A549 (cell line): Measurements from ENCODE around the gene EDA. TPM values are rescaled to one million over a fixed set of nuclear protein-coding genes. Genes with fewer than 3 reads are reported as not detected.

Source experiments
- ATAC-seq, 2 experiments: fragments of 200-7000 bp in 1 of 2; fragments of >200 bp in 1 of 2; cut with Nextera tagmentation in 1 of 2; cut with Tn5 transposase in 1 of 2; 3 replicates each; pipeline versions ENCODE4 v1.8.0 to v1.9.1; 2018 to 2020; ENCODE audit warnings: mild to moderate bottlenecking in 1 of 2, moderate library complexity in 1 of 2
- CTCF ChIA-PET: fragments of 300-600 bp; sonication (Branson Sonifier 250); formaldehyde crosslinking; extraction: SDS; loops from one replicate; lab custom pipeline; 2021; ENCODE audit warnings: antibody characterized with exemption, inconsistent platforms; lab: Yijun Ruan, JAX
- POLR2A ChIA-PET: fragments of 350-600 bp; formaldehyde crosslinking; extraction: SDS; loops from one replicate; lab custom pipeline; 2021; ENCODE audit warnings: antibody characterized with exemption, inconsistent platforms; lab: Yijun Ruan, JAX
- DNase-seq, 2 experiments: peaks; one replicate each; pipeline versions ENCODE4 v3.0.0 to v3.0.0-alpha.2; 2011 to 2016; ENCODE audit warnings: low read depth in 1 of 2, low spot score in 1 of 2
- FAIRE-seq: peaks from 2 replicates; lab custom pipeline; 2011; peaks lifted over from hg19 to GRCh38; lab: Jason Lieb, UNC
- H3K27ac ChIP-seq, 2 experiments: fragments of >200 bp; sonication (Bioruptor Twin); formaldehyde crosslinking; 3 replicates each; pipeline ENCODE4 v1.5.1; 2016 to 2017
- H3K4me1 ChIP-seq: fragments of >200 bp; sonication (Bioruptor Twin); formaldehyde crosslinking; 3 replicates; pipeline ENCODE4 v1.6.1; 2016
- H3K4me2 ChIP-seq: fragments of >200 bp; sonication (Bioruptor Twin); formaldehyde crosslinking; 3 replicates; pipeline ENCODE4 v1.6.1; 2016
- H3K4me3 ChIP-seq: fragments of >200 bp; sonication (Bioruptor Twin); formaldehyde crosslinking; 3 replicates; pipeline ENCODE4 v1.5.1; 2016
- H3K9me3 ChIP-seq: fragments of >200 bp; sonication (Bioruptor Twin); formaldehyde crosslinking; 3 replicates; pipeline ENCODE4 v1.6.1; 2016
- CBX2 ChIP-seq: fragments of 200-600 bp; sonication (generic); IDR thresholded peaks from 2 replicates; pipeline ENCODE4 v1.6.1; 2016; ENCODE audit warnings: low read depth, mild to moderate bottlenecking, borderline replicate concordance
- CEBPB ChIP-seq, 2 experiments: fragments of >200 bp in 1 of 2; sonication (Bioruptor Twin) in 1 of 2; formaldehyde crosslinking in 1 of 2; IDR thresholded peaks; 2 replicates each; pipeline ENCODE4 v1.6.1; 2012 to 2016
- CHD2 ChIP-seq: fragments of 150-350 bp; IDR thresholded peaks from 2 replicates; pipeline ENCODE4 v1.6.1; 2014; ENCODE audit warnings: low read length; ENCODE audit not compliant: partially characterized antibody
- CHD4 ChIP-seq: fragments of 200-600 bp; sonication (generic); IDR thresholded peaks from 2 replicates; pipeline ENCODE4 v1.6.1; 2016; ENCODE audit warnings: antibody characterized with exemption, mild to moderate bottlenecking, borderline replicate concordance
- EHMT2 ChIP-seq: fragments of 200-600 bp; sonication (generic); IDR thresholded peaks from 2 replicates; pipeline ENCODE4 v1.6.1; 2016; ENCODE audit warnings: antibody characterized with exemption, low read depth, mild to moderate bottlenecking, moderate library complexity
- ELK1 ChIP-seq: fragments of 150-350 bp; IDR thresholded peaks from 2 replicates; pipeline ENCODE4 v1.6.1; 2014; ENCODE audit warnings: low read depth, mild to moderate bottlenecking, low read length
- ESRRA ChIP-seq: fragments of 150-350 bp; IDR thresholded peaks from 2 replicates; pipeline ENCODE4 v1.6.1; 2014; ENCODE audit warnings: mild to moderate bottlenecking, low read length, borderline replicate concordance
- FOSL2 ChIP-seq, 2 experiments: fragments of 450-650 bp in 1 of 2; fragments of >200 bp in 1 of 2; sonication (Bioruptor Twin) in 1 of 2; formaldehyde crosslinking; IDR thresholded peaks; 2 replicates each; pipeline versions ENCODE4 v1.5.0 to v1.6.1; 2016 to 2020; ENCODE audit warnings: mild to moderate bottlenecking in 1 of 2, moderate library complexity in 1 of 2
- FOXS1 ChIP-seq: fragments of 250-450 bp; sonication (Bioruptor Pico); IDR thresholded peaks from 2 replicates; pipeline ENCODE4 v1.5.0; 2020; ENCODE audit warnings: mild to moderate bottlenecking, moderate library complexity
- GATA3 ChIP-seq: IDR thresholded peaks from 2 replicates; pipeline ENCODE4 v1.6.1; 2012; ENCODE audit warnings: borderline replicate concordance
- HEYL ChIP-seq: fragments of 250-450 bp; sonication (Bioruptor Pico); IDR thresholded peaks from 2 replicates; pipeline ENCODE4 v1.8.0; 2021; ENCODE audit warnings: mild to moderate bottlenecking, moderate library complexity
- HMGXB4 ChIP-seq: fragments of 250-450 bp; sonication (Bioruptor Pico); IDR thresholded peaks from 2 replicates; pipeline ENCODE4 v1.5.0; 2021; ENCODE audit warnings: mild to moderate bottlenecking, moderate library complexity, borderline replicate concordance
- HOXA7 ChIP-seq: fragments of 250-450 bp; sonication (Bioruptor Pico); IDR thresholded peaks from 2 replicates; pipeline ENCODE4 v1.5.0; 2020; ENCODE audit warnings: mild to moderate bottlenecking, moderate library complexity
- JUN ChIP-seq, 2 experiments: fragments of >200 bp; sonication (Bioruptor Twin); formaldehyde crosslinking; IDR thresholded peaks; 2 replicates in 1 of 2; 3 replicates in 1 of 2; pipeline ENCODE4 v1.6.1; 2016 to 2017
- MAFK ChIP-seq: fragments of 450-650 bp; IDR thresholded peaks from 2 replicates; pipeline ENCODE4 v1.6.1; 2014; ENCODE audit not compliant: partially characterized antibody
- MAX ChIP-seq: IDR thresholded peaks from 2 replicates; pipeline ENCODE4 v1.6.1; 2012
- NPAS2 ChIP-seq: fragments of 250-450 bp; sonication (Bioruptor Pico); IDR thresholded peaks from 2 replicates; pipeline ENCODE4 v1.8.0; 2022; ENCODE audit warnings: mild to moderate bottlenecking, moderate library complexity, borderline replicate concordance
- PHF8 ChIP-seq: fragments of 200-600 bp; sonication (generic); IDR thresholded peaks from 2 replicates; pipeline ENCODE4 v1.6.1; 2016; ENCODE audit warnings: low read depth, mild to moderate bottlenecking, antibody characterized with exemption, moderate library complexity, borderline replicate concordance
- POLR2AphosphoS2 ChIP-seq: conservative IDR thresholded peaks from 2 replicates; pipeline ENCODE4 v1.6.1; 2012; ENCODE audit warnings: low read length, improper control_type of control experiment, inconsistent platforms
- RNF2 ChIP-seq: fragments of 200-600 bp; sonication (generic); IDR thresholded peaks from 2 replicates; pipeline ENCODE4 v1.6.1; 2016; ENCODE audit warnings: low read depth, mild to moderate bottlenecking, antibody characterized with exemption, moderate library complexity, borderline replicate concordance
- ZFP36 ChIP-seq: fragments of 450-650 bp; IDR thresholded peaks from 2 replicates; pipeline ENCODE4 v1.6.1; 2014; ENCODE audit warnings: borderline replicate concordance; ENCODE audit not compliant: partially characterized antibody
- ZNF302 ChIP-seq: fragments of 250-450 bp; sonication (Bioruptor Pico); IDR thresholded peaks from 2 replicates; pipeline ENCODE4 v1.9.0; 2021; ENCODE audit warnings: inconsistent platforms, mild to moderate bottlenecking, moderate library complexity
- WGBS: methylation state at CpG from one replicate; pipeline ENCODE4 v1.1.6; 2017; ENCODE audit errors: missing lambda C conversion rate; 5-methylcytosine and 5-hydroxymethylcytosine counted together
- polyA plus RNA-seq, 4 experiments: library from polyadenylated mRNA; depleted of rRNA in 3 of 4; stranded (reverse); fragments of >200 nt; fragmentation: RNase III in 1 of 4; extraction: RNeasy Plus Mini Kit Qiagen cat#74134 plus additional on column Dnase treatment in 1 of 4; gene quantifications; 2 replicates in 3 of 4; 3 replicates in 1 of 4; pipeline ENCODE4 v1.2.3, GENCODE V29; 2011 to 2017
- TF ChIP-seq, protein P1 (sequence below): IDR thresholded peaks from 2 replicates; pipeline ENCODE4 v1.6.1; 2012; ENCODE audit warnings: low read depth, borderline replicate concordance
- TF ChIP-seq, protein P2 (sequence below): fragments of >200 bp; sonication (Bioruptor Twin); formaldehyde crosslinking; IDR thresholded peaks from 3 replicates; pipeline ENCODE4 v1.6.1; 2016
- TF ChIP-seq, protein P3 (sequence below): IDR thresholded peaks from 2 replicates; pipeline ENCODE4 v1.6.1; 2012

The EDA gene
- polyA plus RNA-seq, 2 of the 4 experiments (the other 2 are of a cell fraction): 0.25 to 0.26 TPM

- no peak for DNase-seq
- Histone ChIP-seq H3K9me3 (no peaks in the 10 kb centered on the region), H3K27ac (no peak overlapping the region), H3K4me1 (no peaks in the 10 kb centered on the region), H3K4me2 (no peak overlapping the region), H3K4me3 (no peak overlapping the region)
- TF ChIP-seq ESRRA: no peak
- TF ChIP-seq, protein P1, sequence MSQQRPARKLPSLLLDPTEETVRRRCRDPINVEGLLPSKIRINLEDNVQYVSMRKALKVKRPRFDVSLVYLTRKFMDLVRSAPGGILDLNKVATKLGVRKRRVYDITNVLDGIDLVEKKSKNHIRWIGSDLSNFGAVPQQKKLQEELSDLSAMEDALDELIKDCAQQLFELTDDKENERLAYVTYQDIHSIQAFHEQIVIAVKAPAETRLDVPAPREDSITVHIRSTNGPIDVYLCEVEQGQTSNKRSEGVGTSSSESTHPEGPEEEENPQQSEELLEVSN: no peak
- TF ChIP-seq CEBPB (IDR thresholded peaks at IDR 0.05): no peak
- TF ChIP-seq ELK1: no peak
- TF ChIP-seq ZNF302 (CRISPR knock-in tag): no peak
- no peak for TF ChIP-seq PHF8
- no peak for TF ChIP-seq HOXA7 (CRISPR knock-in tag)
- no peak for TF ChIP-seq CBX2
- no peak for TF ChIP-seq FOXS1
- TF ChIP-seq ZFP36: no peak
- no peak for TF ChIP-seq HEYL
- WGBS: 35% methylated on average over 4 of the region's 4 CpGs
- no peak for FAIRE-seq
- ChIA-PET CTCF (interaction anchor here (1.2 to 1.8 kb wide), 2 partner anchors 12 to 528 kb away, joined by 4 read pairs; no protein-coding TSS in a partner anchor), POLR2A (no interaction called here)
- no peak for ATAC-seq
These were observed 10.4 kb upstream of the EDA start for GRCh38 chrX:69605521-69605920.

DNA sequence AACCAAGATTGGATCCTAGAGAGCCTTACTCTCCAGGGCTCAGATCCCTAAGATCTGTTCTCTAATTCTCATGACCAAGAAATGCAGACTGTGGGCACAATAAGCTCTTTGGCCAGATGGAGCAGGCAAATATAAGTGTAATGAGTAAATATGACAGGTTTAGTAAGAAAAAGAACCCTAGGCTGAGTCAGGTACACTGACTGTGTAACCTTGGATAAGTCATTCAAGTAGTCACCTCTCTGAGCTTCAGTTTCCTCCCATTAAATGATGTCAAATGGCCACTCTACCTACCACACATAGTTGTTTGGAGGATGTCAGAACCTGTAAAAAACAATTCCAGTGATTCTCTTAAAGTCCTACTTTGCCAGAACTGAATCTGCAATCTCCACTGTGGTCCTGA lies 8.3 kb upstream of the EDA start:
- TF ChIP-seq GATA3: no peak
- ATAC-seq: no peak
- no peak overlapping the region for H3K4me2 ChIP-seq
- CTCF ChIA-PET: interaction anchor here (1.9 kb wide), 1 partner anchor 11 kb away, joined by 5 read pairs; no protein-coding TSS in a partner anchor
- no peak for DNase-seq
- FAIRE-seq: no peak
- POLR2A ChIA-PET: no interaction called here
- no peak overlapping the region for H3K27ac ChIP-seq
- no peaks in the 10 kb centered on the region for H3K9me3 ChIP-seq
- H3K4me1 ChIP-seq: no peaks in the 10 kb centered on the region
- no peak overlapping the region for H3K4me3 ChIP-seq

DNA sequence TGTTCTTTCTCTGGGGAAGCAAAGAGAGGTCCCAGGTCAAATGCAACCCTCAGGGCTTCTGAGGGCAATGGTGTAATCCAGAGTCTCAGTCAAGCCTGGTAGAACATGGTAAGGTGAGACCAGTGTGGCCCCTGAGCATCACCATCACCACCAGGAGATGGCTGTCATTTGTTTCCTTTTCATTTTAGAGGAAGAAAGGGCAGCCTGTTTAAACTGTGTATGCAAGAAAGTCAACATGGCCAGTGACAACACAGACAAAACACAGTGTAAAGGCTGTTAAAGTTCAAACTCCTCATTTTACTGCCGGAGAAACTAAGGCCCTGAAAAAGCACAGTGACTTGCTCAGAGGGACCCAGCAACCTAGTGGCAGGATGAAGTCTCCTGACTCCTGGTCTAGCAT lies 2.0 kb upstream of the EDA start:
- CTCF ChIA-PET: interaction anchor here (1.0 kb wide), 1 partner anchor 57 kb away, joined by 3 read pairs; no protein-coding TSS in a partner anchor
- H3K4me3 ChIP-seq: no peak overlapping the region
- 73% methylated on average over 1 of the region's 1 CpG for WGBS
- H3K9me3 ChIP-seq: no peaks in the 10 kb centered on the region
- TF ChIP-seq CHD4: no peak
- TF ChIP-seq JUN (IDR thresholded peaks at IDR 0.05): no peak
- no peak for TF ChIP-seq MAX
- no peak for TF ChIP-seq FOSL2 (IDR thresholded peaks at IDR 0.05)
- no peak for TF ChIP-seq FOSL2 (CRISPR knock-in tag; IDR thresholded peaks at IDR 0.05)
- TF ChIP-seq NPAS2 (CRISPR knock-in tag): no peak
- no peak for TF ChIP-seq POLR2AphosphoS2
- no peak for TF ChIP-seq ESRRA
- no peak for TF ChIP-seq CHD2
- no peak for TF ChIP-seq HEYL
- TF ChIP-seq HMGXB4 (CRISPR knock-in tag): no peak
- TF ChIP-seq MAFK: no peak
- TF ChIP-seq, protein P2, sequence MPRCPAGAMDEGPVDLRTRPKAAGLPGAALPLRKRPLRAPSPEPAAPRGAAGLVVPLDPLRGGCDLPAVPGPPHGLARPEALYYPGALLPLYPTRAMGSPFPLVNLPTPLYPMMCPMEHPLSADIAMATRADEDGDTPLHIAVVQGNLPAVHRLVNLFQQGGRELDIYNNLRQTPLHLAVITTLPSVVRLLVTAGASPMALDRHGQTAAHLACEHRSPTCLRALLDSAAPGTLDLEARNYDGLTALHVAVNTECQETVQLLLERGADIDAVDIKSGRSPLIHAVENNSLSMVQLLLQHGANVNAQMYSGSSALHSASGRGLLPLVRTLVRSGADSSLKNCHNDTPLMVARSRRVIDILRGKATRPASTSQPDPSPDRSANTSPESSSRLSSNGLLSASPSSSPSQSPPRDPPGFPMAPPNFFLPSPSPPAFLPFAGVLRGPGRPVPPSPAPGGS: no peak
- TF ChIP-seq, protein P1: no peak
- no peak for TF ChIP-seq PHF8
- TF ChIP-seq, protein P3, sequence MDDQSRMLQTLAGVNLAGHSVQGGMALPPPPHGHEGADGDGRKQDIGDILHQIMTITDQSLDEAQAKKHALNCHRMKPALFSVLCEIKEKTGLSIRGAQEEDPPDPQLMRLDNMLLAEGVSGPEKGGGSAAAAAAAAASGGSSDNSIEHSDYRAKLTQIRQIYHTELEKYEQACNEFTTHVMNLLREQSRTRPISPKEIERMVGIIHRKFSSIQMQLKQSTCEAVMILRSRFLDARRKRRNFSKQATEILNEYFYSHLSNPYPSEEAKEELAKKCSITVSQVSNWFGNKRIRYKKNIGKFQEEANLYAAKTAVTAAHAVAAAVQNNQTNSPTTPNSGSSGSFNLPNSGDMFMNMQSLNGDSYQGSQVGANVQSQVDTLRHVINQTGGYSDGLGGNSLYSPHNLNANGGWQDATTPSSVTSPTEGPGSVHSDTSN: no peak
- no peak for TF ChIP-seq ZNF302 (CRISPR knock-in tag)
- no peak for TF ChIP-seq RNF2
- TF ChIP-seq EHMT2: no peak
- DNase-seq (no peak), ATAC-seq (no peak), FAIRE-seq (peak; percentile 74)
- H3K4me2 ChIP-seq: no peak overlapping the region
- POLR2A ChIA-PET: no interaction called here
- 0 out of 3 replicates have a peak, but pooled peaks cover 3% of the 10 kb centered on the region for H3K4me1 ChIP-seq
- H3K27ac ChIP-seq: no peak overlapping the region
